Ovary (tissue), 3 donors: ENCODE data around the gene ACSL6.

Experiments used
- EP300 ChIP-seq: sonication (generic); formaldehyde crosslinking; IDR thresholded peaks from one replicate; pipeline ENCODE4 v1.6.1; 2017; ENCODE audit warnings: antibody characterized with exemption
- POLR2A ChIP-seq: fragments of 450-650 bp; IDR thresholded peaks from one replicate; pipeline ENCODE4 v1.6.1; 2017; ENCODE audit warnings: antibody characterized with exemption, mild to moderate bottlenecking, moderate library complexity
- TF ChIP-seq, protein P1 (sequence below), 3 donors: fragments of 450-650 bp in 2 of 3; fragments of 200-600 bp in 1 of 3; IDR thresholded peaks; one replicate each; pipeline versions ENCODE4 v1.5.1 to v1.8.0; 2016 to 2022; ENCODE audit warnings: antibody characterized with exemption in 3 of 3, mild to moderate bottlenecking in 1 of 3
- donor health status: DM: no; HTN: no; CAD: no.

DNA sequence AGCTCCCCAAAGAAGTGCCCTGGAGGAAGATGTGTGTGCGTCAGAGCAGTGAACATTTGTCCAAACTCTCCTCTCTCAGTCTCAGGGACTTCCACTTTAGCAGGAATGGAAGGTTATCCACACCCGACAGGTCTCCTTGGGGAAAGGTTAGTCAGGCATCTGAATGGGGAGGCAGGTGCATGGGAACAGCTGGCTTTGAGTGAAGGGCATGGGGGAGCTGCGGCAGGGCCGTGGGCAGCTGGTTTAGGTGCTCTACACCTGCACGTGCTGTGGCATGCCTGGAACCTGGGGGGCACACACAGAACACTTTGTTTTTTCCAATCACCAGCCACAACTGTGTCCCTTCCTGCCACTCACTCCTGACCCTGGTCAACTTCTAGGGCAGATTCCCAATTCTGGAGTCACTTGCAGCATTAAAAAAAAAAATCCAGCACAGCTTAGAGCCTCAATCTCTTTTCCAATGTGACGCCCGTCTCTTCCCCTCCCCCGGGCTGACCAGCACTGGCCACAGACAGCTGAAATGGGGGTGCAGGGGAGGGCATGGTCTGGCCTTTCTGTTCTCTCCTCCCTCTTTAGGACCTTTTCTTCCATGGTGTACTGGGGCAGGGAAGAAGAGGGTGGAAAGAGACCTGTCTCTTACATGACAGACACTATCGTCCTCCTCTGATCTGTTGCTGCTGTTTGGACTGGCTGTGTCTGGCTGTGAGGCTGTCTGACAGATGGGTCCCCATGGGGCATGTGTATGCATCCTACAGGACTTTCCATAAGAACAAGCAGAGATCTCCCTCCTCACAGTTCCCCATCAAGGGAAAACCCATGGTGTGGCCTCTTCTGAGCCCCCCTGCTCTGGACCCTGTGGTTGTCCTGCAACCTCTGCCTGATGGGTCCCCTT is 39.4 kb upstream of the ACSL6 start:
- TF ChIP-seq, protein P1, sequence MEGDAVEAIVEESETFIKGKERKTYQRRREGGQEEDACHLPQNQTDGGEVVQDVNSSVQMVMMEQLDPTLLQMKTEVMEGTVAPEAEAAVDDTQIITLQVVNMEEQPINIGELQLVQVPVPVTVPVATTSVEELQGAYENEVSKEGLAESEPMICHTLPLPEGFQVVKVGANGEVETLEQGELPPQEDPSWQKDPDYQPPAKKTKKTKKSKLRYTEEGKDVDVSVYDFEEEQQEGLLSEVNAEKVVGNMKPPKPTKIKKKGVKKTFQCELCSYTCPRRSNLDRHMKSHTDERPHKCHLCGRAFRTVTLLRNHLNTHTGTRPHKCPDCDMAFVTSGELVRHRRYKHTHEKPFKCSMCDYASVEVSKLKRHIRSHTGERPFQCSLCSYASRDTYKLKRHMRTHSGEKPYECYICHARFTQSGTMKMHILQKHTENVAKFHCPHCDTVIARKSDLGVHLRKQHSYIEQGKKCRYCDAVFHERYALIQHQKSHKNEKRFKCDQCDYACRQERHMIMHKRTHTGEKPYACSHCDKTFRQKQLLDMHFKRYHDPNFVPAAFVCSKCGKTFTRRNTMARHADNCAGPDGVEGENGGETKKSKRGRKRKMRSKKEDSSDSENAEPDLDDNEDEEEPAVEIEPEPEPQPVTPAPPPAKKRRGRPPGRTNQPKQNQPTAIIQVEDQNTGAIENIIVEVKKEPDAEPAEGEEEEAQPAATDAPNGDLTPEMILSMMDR (IDR thresholded peaks at IDR 0.05) = no peak
- TF ChIP-seq EP300 = no peak
- no peak for TF ChIP-seq POLR2A
